ENCODE measurements around the gene OLFM4.

Gene OLFM4

GRCh38 chr13:53014495-53015443 is 13.8 kb upstream of the OLFM4 start:
- no peak for DNase-seq (ENCODE audit: low read depth, low spot score)

DNA sequence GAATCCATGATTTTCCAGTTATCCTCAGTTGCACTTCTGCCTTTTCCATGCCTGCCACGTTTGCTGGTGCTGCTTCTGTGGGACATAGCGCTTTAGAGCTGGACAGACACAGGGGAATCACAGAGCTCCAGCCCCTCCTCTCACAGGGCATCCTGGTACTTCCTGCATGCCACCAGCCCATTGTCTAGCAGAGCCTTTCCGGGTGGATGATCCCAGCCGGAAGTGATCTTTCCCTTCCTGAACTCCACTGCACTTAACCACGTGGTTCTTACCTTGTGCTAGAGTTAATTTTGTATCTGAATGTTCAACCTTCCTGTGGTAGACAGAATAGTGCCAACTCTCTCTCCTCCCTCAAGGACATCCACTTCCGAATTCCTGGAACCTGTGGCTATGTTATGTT is 12.6 kb upstream of the OLFM4 start:
- no peak for DNase-seq (ENCODE audit: low read depth, low spot score)

GRCh38 chr13:53017433-53017970 is 11.1 kb upstream of the OLFM4 start:
- no peak for DNase-seq (ENCODE audit: low read depth, low spot score)

GRCh38 chr13:53018690-53019647 is 9.6 kb upstream of the OLFM4 start:
- DNase-seq (ENCODE audit: low read depth, low spot score), result no peak

DNA sequence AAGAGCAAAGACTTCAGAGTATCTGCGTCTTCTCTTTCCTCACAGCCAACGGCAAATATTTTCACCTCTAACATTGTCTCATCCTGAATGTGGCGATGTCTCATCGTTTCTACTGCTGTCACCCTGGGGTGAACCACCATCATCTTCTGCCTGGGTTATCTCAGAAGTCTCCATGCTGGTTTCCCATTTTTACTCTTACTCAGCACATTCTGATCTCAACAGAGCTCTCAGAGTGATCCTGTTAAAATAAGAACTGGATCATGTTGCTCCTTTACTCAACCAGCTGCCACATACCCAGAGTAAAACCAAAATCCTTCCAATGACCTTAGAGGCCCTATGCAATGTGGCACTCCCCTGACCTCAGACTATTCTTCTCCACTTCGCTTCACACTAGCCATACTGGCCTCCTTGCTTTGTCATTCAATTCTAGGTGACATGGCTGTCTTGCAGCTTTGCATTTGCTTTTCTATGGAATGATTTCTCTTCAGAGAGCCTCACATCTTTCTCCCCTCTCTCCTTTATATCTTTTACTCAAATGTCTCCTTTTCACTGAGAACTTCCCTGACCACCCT is 7.8 kb upstream of the OLFM4 start:
- no peak for DNase-seq (ENCODE audit: low read depth, low spot score)

GRCh38 chr13:53023246-53023645 is 5.4 kb upstream of the OLFM4 start:
- no peak for DNase-seq (ENCODE audit: low read depth, low spot score)

GRCh38 chr13:53028063-53028462 is 550 bp upstream of the OLFM4 start:
- DNase-seq (ENCODE audit: low read depth, low spot score), result no peak

DNA sequence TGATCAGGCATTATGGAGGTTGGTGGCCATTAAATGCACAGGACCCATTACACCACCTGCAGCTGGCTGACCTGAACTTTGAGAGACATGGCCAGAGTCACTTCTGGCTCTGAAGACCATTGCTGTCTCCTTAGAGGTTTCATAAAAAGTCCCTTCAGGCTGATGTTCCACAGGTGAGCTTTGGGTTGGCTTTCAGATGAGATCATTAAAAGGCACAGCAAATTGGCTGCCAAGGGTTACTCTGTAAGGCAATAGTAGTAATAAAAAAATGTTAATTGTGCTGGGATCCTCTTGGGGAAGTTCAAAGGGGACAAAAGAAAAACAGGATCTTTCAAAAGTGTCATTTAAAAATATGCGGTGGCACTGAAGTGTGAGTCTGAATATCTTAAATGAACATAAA is 4.2 kb downstream of the OLFM4 start:
- DNase-seq (ENCODE audit: low read depth, low spot score), result no peak

DNA sequence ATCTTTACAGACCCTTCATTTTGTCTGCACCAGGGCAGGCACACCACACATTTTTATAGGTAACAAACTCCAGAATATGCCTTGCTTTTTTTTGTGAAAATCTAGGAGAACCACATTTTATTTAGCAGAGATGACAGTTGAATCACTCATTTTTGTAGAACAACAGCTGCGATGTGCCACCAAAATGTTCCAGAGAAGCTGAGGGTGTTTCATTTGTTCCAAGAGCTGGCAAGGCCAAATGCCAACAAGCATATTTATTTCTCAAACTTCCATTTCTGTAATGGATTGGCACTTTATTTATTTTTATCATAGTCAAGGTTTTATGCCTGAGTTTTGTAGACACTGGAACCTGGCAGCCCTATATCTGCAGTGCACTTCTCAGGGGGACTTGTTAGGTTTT is 10.4 kb downstream of the OLFM4 start:
- DNase-seq (ENCODE audit: low read depth, low spot score), result no peak

DNA sequence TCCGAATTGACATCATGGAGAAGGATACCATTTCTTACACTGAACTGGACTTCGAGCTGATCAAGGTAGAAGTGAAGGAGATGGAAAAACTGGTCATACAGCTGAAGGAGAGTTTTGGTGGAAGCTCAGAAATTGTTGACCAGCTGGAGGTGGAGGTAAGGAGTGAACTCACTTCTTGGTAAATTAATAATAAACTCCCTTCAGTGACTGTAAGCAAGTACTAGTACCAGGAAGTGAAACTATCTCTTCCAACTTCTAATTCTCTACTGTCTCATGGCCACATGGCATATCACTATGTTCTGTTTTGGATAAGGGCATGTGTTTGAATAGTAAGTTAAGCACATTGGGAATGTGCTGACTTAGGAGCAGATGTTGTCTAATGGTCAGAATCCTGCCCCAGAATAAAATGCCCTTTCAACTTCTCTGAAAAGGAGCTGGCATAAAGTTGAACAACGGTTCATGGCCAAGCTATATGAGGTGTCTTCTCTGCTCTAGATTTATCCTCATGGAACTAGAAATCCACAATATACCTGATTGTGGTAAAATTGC is 13.4 kb downstream of the OLFM4 start:
- no peak for DNase-seq (ENCODE audit: low read depth, low spot score)

DNA sequence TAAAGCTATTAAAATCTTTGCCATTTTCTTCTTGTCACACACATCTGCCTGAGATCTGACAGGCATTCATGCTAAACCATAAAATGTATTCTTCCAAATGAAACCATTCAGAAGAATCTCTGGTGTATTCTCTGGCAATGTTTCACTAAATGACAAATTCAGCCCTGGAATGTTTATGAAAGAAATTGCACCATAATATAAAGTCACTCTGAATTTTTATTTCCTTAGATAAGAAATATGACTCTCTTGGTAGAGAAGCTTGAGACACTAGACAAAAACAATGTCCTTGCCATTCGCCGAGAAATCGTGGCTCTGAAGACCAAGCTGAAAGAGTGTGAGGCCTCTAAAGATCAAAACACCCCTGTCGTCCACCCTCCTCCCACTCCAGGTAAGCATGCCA is 14.3 kb downstream of the OLFM4 start:
- DNase-seq (ENCODE audit: low read depth, low spot score), result no peak

DNA sequence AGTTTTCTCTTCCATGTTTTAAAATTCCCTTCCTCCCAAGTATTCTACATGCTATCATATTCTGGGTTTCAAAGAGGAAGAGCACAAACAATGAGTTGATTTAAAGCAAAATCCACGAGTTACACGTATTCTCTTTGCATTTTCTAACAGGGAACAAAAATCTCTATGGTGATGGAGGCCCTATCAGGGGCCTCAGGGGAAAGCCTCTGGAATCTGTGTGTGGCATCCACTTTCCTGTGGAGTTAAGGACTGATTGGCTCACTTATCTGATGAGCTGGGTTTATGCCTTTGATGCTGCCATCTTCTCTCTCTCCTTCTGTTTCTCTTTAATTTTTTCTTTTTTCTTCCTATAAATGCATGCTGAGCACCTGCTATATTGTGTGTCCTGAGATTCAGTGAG is 14.8 kb downstream of the OLFM4 start:
- DNase-seq (ENCODE audit: low read depth, low spot score), result no peak

DNA sequence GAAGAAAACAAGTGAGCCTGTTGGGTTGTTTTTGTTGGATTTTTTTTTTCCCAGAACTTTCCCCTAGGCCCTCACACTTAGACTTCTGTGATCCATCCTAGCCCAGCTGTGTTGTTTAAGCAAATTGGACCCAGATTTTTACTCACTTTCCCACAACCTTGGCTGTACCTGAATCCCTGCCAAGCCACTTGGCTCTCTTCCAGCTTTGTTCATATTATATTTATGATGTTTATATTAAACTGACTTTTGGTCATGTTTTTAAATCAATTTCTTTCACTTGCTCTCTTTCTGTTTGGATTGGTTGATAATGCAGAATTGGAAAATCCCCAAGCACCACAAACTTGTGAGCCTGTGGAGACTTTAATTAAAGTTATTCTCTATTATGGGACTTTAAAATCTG is 16.6 kb downstream of the OLFM4 start:
- DNase-seq (ENCODE audit: low read depth, low spot score), result no peak

DNA sequence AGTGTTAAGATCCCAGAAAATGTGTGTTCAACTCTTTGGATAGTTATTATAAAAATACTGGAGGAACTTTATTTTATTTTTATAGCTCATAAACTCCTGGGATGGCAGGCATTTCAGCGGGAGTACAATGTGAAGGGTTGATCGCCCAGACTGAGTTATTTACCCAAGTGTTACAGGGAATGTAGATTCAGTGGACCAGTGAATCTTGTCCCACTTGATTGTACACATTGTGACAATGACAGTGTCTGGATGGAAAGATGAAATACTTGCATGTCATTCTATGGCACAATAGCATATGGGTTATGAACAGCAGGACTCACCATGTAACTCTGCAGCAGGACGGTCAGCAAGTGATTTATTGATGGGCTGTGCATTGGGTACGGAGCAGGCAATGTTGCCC is 20.3 kb downstream of the OLFM4 start:
- no peak for DNase-seq (ENCODE audit: low read depth, low spot score)

GRCh38 chr13:53050151-53050550 is 21.5 kb downstream of the OLFM4 start:
- DNase-seq (ENCODE audit: low read depth, low spot score), result no peak

DNA sequence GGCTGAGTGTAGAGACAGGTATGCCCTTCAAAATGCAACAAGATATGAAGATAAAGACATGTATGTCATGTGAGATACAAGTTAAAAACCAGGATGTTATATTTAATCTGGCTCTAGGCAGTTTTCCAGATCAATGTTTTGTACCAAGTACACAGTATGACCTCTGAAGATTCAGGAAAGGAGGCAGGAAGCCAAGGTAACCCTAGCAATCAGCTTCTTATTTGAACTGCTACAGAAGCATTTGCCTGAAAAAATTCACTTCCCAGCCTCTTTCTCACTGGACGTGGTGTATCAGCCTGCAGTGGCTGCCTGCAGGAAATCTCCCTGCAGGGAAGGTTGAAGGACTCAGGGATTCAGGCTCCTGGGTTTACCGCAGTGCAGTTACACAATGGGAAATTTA is 24.1 kb downstream of the OLFM4 start:
- DNase-seq (ENCODE audit: low read depth, low spot score), result no peak

DNA sequence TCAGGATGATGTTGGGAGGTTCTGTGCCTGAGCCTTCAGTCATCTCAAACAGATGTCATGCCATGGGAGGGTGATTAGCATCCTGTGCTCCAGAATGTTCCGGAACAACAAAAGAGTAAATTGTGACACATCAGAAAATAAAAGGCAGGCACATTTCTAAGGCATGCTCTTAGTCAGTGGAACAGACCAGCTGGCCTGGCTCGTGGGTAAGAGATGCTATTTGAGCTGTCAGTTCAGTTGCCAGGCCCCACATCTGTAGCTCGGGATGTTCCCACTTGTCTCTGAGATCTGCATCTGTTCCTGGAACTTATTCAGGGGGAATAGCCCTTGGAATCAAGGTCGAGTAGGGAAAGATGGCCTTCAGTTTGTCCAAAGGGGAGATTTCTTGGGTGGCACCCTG is 26.0 kb downstream of the OLFM4 start:
- no peak for DNase-seq (ENCODE audit: low read depth, low spot score)

DNA sequence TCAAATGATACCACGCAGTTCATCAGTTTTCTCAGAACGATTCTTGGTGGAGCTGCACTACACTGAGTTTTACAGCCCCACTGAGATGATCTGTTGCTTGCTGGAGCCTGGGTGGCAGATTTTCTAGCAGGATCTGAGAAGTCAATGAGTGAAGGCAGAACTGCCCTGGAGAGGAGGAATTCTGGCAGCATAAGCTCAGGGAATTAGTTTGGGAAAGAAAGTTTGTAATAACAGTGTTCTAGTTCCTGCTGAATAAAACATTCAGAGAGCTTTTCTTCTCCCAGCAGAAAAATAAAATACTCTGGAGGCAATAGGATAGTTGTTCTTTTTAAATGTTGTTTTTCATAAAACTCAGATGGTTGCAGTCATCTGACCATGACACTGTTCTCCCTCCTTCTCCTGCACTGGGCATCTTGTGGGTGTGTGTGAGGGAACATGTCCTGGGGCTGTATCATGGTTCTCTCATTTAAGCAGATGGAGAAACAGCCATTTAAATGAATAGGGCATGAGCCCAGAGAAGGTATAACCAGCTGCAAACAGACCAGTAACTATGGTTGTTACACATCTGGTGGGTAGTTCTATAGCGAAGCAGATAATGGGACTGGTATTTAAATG is 29.6 kb downstream of the OLFM4 start:
- no peak for DNase-seq (ENCODE audit: low read depth, low spot score)

GRCh38 chr13:53060840-53061490 is 32.4 kb downstream of the OLFM4 start:
- no peak for DNase-seq (ENCODE audit: low read depth, low spot score)

- DNase-seq (ENCODE audit: low read depth, low spot score), result no peak
Observed at GRCh38 chr13:53064731-53065130, 36.1 kb downstream of the OLFM4 start.

DNA sequence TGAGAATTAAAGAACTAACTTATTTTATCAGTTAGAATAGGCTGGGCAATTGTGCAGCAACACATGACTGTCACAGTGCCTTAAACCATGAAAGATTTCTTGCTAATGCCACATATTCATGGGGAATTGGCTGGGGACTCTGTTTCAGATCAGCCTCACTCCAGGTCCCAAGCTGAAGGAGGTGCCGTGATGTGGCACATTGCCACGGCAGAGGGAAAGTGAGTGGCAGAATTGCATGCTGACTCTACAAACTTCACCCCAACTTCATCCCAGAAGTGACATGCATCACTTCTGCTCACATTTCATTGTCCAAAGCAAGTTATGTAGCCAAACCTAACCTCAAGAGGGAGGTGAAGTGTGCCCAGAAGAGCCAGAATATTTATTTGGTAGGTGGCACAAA is 37.8 kb downstream of the OLFM4 start:
- no peak for DNase-seq (ENCODE audit: low read depth, low spot score)

All from ELF-1 (cell line).